Measurements from ENCODE around the gene TRAF7. TPM values are rescaled to one million over a fixed set of nuclear protein-coding genes. Genes with fewer than 3 reads are reported as not detected.
"Not testable (repeated sequence)": the region's sequence is repeated elsewhere in the genome, so short reads cannot be mapped to it uniquely, and the experiment has no call there.

The TRAF7 gene
- total and polyA plus RNA-seq, 2 of the 13 experiments (the other 11 are each of a cell fraction or from before 2014, with no cell fraction given), result 47.9 to 65.6 TPM

DNA sequence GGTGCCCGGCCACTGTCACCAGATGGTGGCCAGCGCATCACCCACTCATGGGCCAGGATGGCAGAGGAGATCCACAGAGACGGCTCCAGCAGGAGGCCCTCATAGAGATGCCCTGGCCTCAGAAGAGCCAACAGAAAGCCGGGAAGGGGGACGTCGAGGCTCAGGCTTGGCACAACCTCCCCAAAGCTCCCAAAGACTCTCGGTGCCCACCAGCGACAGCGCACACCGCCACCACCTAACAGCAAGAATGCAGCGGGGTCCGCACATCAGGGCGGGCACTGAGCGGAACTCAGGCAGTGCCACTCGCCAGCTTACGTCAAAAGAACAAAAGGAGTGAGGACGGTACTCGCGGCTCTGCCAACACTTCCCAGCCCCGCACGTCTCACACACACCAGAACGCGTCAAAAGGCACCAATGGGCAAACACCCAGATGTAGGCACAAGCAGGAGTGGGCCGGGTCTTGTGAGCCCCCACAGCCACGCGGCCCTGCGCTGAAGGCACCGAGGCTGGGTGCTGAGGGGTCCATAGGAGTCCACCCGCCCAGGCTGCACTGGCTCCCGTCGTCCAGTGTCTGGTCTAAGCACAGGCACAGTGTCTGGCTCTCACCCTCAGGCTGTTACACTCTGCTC, 28.5 kb upstream of the TRAF7 start:
- POLR2A ChIA-PET; H3K4me3 ChIP-seq (replicated peaks in 1 of 3; ENCODE audit: insufficient read depth in 1 of 3, low read depth in 2 of 3, low read length in 3 of 3); BruUV-seq (replicated peaks); CTCF ChIA-PET (ENCODE audit: low intra/inter-chr PET ratio, low total read pairs); in situ Hi-C loops (cut with HindIII; ENCODE audit: extremely low pct_ligation_motif_present, low pct_unique_long_range_greater_than_20kb); H2AFZ ChIP-seq (ENCODE audit: low read length); DNase-seq (ENCODE audit: low spot score); H3K9ac ChIP-seq (ENCODE audit: insufficient read depth, low read depth, low read length); H3K9me3 ChIP-seq (ENCODE audit: low read length); H3K36me3 ChIP-seq (replicated peaks in 1 of 2; ENCODE audit: control insufficient read depth in 1 of 2, insufficient read depth in 2 of 2, low read length in 2 of 2); FAIRE-seq; intact Hi-C loops (cut with micrococcal nuclease; ENCODE audit: unreplicated experiment); H4K20me1 ChIP-seq (ENCODE audit: insufficient read depth, low read length); H3K4me2 ChIP-seq (ENCODE audit: low read depth, low read length); H3K79me2 ChIP-seq (ENCODE audit: insufficient read depth, low read length); H3K27ac ChIP-seq (ENCODE audit: extremely low read length, insufficient read depth, low read length); H3K27me3 ChIP-seq (ENCODE audit: control insufficient read depth in 1 of 2, insufficient read depth in 2 of 2, low read length in 2 of 2): not testable (repeated sequence)
- WGBS (ENCODE audit: low lambda C conversion rate), result 96% methylated on average over 12 of the region's 31 CpGs
- ATAC-seq, result peak; percentile 3; the same call in 1 of the 3 replicates
- H3K4me1 ChIP-seq (ENCODE audit: insufficient read depth, low read length), result peaks cover 13% of the 10 kb centered on the region; the same call in 1 of the 2 replicates

DNA sequence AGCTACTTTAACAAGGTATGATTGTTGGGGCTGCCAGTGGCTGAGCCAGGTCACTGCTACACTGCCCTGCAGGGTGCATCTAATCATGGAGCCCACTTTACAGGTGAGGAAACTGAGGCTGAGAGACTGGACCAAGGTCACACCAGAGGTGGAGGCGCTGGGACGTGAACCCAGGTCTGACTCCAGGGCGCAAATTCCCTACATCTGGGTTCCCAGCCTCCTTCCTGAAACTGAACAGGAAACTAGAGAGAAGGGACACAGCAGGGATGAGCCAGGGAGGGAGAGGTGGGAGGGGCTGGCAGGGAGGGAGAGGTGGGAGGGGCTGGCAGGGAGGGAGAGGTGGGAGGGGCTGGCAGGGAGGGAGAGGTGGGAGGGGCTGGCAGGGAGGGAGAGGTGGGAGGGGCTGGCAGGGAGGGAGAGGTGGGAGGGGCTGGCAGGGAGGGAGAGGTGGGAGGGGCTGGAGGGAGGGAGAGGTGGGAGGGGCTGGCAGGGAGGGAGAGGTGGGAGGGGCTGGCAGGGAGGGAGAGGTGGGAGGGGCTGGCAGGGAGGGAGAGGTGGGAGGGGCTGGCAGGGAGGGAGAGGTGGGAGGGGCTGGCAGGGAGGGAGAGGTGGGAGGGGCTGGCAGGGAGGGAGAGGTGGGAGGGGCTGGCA, 27.8 kb upstream of the TRAF7 start:
- H3K79me2 ChIP-seq (ENCODE audit: insufficient read depth, low read length); POLR2A ChIA-PET; BruUV-seq (replicated peaks); H3K9ac ChIP-seq (ENCODE audit: insufficient read depth, low read depth, low read length); H3K4me2 ChIP-seq (ENCODE audit: low read depth, low read length); DNase-seq (ENCODE audit: low spot score); H3K36me3 ChIP-seq (replicated peaks in 1 of 2; ENCODE audit: control insufficient read depth in 1 of 2, insufficient read depth in 2 of 2, low read length in 2 of 2); CTCF ChIA-PET (ENCODE audit: low intra/inter-chr PET ratio, low total read pairs); H3K27me3 ChIP-seq (ENCODE audit: control insufficient read depth in 1 of 2, insufficient read depth in 2 of 2, low read length in 2 of 2); H4K20me1 ChIP-seq (ENCODE audit: insufficient read depth, low read length); FAIRE-seq; H2AFZ ChIP-seq (ENCODE audit: low read length); H3K4me3 ChIP-seq (replicated peaks in 1 of 3; ENCODE audit: insufficient read depth in 1 of 3, low read depth in 2 of 3, low read length in 3 of 3); H3K27ac ChIP-seq (ENCODE audit: extremely low read length, insufficient read depth, low read length); H3K9me3 ChIP-seq (ENCODE audit: low read length); intact Hi-C loops (cut with micrococcal nuclease; ENCODE audit: unreplicated experiment); in situ Hi-C loops (cut with HindIII; ENCODE audit: extremely low pct_ligation_motif_present, low pct_unique_long_range_greater_than_20kb); TF ChIP-seq MAZ (CRISPR knock-in tag; IDR thresholded peaks at IDR 0.05; ENCODE audit: low read depth): not testable (repeated sequence)
- WGBS (ENCODE audit: low lambda C conversion rate), result 82% methylated on average over 3 of the region's 3 CpGs
- peak; percentile 34; the same call in 1 of the 2 replicates for TF ChIP-seq MAZ (IDR thresholded peaks at IDR 0.05; ENCODE audit: borderline replicate concordance, low read depth, low read length)
- TF ChIP-seq ZSCAN25 (CRISPR knock-in tag; IDR thresholded peaks at IDR 0.05), result 0 out of 2 replicates have a peak, but pooled peaks have one; percentile 53
- peak; percentile 71 for TF ChIP-seq ZNF629 (CRISPR knock-in tag; conservative IDR thresholded peaks at IDR 0.05)
- TF ChIP-seq ZNF264 (CRISPR knock-in tag; IDR thresholded peaks at IDR 0.05), result peak; percentile 41; the same call in 1 of the 2 replicates
- peaks cover 13% of the 10 kb centered on the region; the same call in 1 of the 2 replicates for H3K4me1 ChIP-seq (ENCODE audit: insufficient read depth, low read length)
- peak; percentile 15; the same call in 2 of the 3 replicates for ATAC-seq

DNA sequence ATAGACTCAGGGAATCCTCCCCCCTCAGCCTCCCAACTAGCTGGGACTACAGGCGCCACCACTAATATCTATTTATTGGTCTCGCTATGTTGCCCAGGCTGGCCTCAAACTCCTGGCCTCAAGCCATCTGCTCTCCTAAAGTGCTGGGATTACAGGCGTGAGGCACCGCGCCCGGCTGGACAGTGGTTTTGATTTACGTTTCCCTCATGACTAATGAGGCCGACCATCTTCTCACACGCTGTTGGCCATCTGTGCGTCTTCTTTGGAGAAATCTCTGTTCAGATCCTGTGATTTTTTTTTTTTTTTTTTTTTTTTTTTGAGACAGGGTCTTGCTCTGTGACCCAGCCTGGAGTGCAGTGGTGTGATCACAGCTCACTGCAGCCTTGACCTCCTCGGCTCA, 26.3 kb upstream of the TRAF7 start:
- not testable (repeated sequence) for FAIRE-seq

More for the DNA sequence above, 26.3 kb upstream of the TRAF7 start:
- H3K79me2 ChIP-seq (ENCODE audit: insufficient read depth, low read length); H4K20me1 ChIP-seq (ENCODE audit: insufficient read depth, low read length); H3K9ac ChIP-seq (ENCODE audit: insufficient read depth, low read depth, low read length); DNase-seq (ENCODE audit: low spot score); BruUV-seq (replicated peaks); H3K27me3 ChIP-seq (ENCODE audit: control insufficient read depth in 1 of 2, insufficient read depth in 2 of 2, low read length in 2 of 2); H3K4me2 ChIP-seq (ENCODE audit: low read depth, low read length); intact Hi-C loops (cut with micrococcal nuclease; ENCODE audit: unreplicated experiment); H3K4me3 ChIP-seq (replicated peaks in 1 of 3; ENCODE audit: insufficient read depth in 1 of 3, low read depth in 2 of 3, low read length in 3 of 3); in situ Hi-C loops (cut with HindIII; ENCODE audit: extremely low pct_ligation_motif_present, low pct_unique_long_range_greater_than_20kb); H2AFZ ChIP-seq (ENCODE audit: low read length); CTCF ChIA-PET (ENCODE audit: low intra/inter-chr PET ratio, low total read pairs); H3K9me3 ChIP-seq (ENCODE audit: low read length); ATAC-seq; H3K36me3 ChIP-seq (replicated peaks in 1 of 2; ENCODE audit: control insufficient read depth in 1 of 2, insufficient read depth in 2 of 2, low read length in 2 of 2): not testable (repeated sequence)
- Histone ChIP-seq H3K27ac (ENCODE audit: extremely low read length, insufficient read depth, low read length) (peak overlapping the region; percentile 86), H3K4me1 (ENCODE audit: insufficient read depth, low read length) (peaks cover 13% of the 10 kb centered on the region; the same call in 1 of the 2 replicates)
- POLR2A ChIA-PET, result interaction anchor here (1.2 to 1.3 kb wide), 2 partner anchors 22 to 165 kb away, joined by 3 to 4 read pairs; partner anchors contain the start of gene RPS2
- WGBS (ENCODE audit: low lambda C conversion rate), result 84% methylated on average over 9 of the region's 11 CpGs
